IMR-90 (cell line): ENCODE data around the gene ATPAF1. TPM values are rescaled to one million over a fixed set of nuclear protein-coding genes. Genes with fewer than 3 reads are reported as not detected.

Experiments
- ATAC-seq: fragments of 200-7000 bp; cut with Tn5 transposase; 2 replicates; pipeline ENCODE4 v1.9.1; 2020; ENCODE audit warnings: low read depth, mild to moderate bottlenecking, moderate library complexity
- BruUV-seq: library from RNA; stranded (reverse); fragments of 400-500 nt; replicated peaks from 2 replicates; lab custom pipeline; 2021; lab: Mats Ljungman, UMichigan
- CTCF ChIA-PET: fragments of 300-600 bp; formaldehyde crosslinking; extraction: SDS; loops from one replicate; lab custom pipeline; 2021; ENCODE audit warnings: antibody characterized with exemption; lab: Yijun Ruan, JAX
- POLR2A ChIA-PET: fragments of 300-600 bp; sonication (Branson Sonifier 250); formaldehyde crosslinking; loops from one replicate; lab custom pipeline; 2022; ENCODE audit warnings: antibody characterized with exemption; ENCODE audit not compliant: unreplicated experiment; lab: Charles Lee
- DNase-seq: peaks from one replicate; pipeline ENCODE4 v3.0.0; 2013
- H2AFZ ChIP-seq: replicated peaks from 2 replicates; pipeline ENCODE3; 2013; ENCODE audit warnings: low read length, mild to moderate bottlenecking; ENCODE audit not compliant: poor library complexity
- H2AK5ac ChIP-seq: 2 replicates; pipeline ENCODE4 v1.6.1; 2013; ENCODE audit warnings: low read depth, low read length, inconsistent platforms
- H2AK9ac ChIP-seq: replicated peaks from 2 replicates; pipeline ENCODE3; 2013; ENCODE audit warnings: mild to moderate bottlenecking, low read depth, low read length, moderate library complexity; ENCODE audit not compliant: poor library complexity
- H2BK120ac ChIP-seq: 2 replicates; pipeline ENCODE4 v1.6.1; 2013; ENCODE audit warnings: low read depth, low read length, inconsistent platforms
- H2BK15ac ChIP-seq: 3 replicates; pipeline ENCODE4 v1.6.1; 2013; ENCODE audit warnings: low read depth, low read length, inconsistent platforms
- H2BK20ac ChIP-seq: 2 replicates; pipeline ENCODE4 v1.6.1; 2013; ENCODE audit warnings: low read depth, mild to moderate bottlenecking, inconsistent platforms, low read length, moderate library complexity
- H2BK5ac ChIP-seq: 2 replicates; pipeline ENCODE4 v1.6.1; 2013; ENCODE audit warnings: mild to moderate bottlenecking, low read depth, low read length, inconsistent platforms; ENCODE audit not compliant: poor library complexity, severe bottlenecking
- H3K14ac ChIP-seq: replicated peaks from 2 replicates; pipeline ENCODE4 v1.6.1; 2013; ENCODE audit warnings: low read depth, low read length, inconsistent platforms
- H3K18ac ChIP-seq: 2 replicates; pipeline ENCODE4 v1.6.1; 2013; ENCODE audit warnings: low read depth, low read length, control low read depth
- H3K23ac ChIP-seq: 2 replicates; pipeline ENCODE4 v1.6.1; 2013; ENCODE audit warnings: low read depth, low read length, inconsistent platforms
- H3K27ac ChIP-seq: 2 replicates; pipeline ENCODE4 v1.5.1; 2013; ENCODE audit warnings: mild to moderate bottlenecking, control low read depth, low read length; ENCODE audit not compliant: insufficient read depth
- H3K27me3 ChIP-seq: 2 replicates; pipeline ENCODE4 v1.6.1; 2013; ENCODE audit warnings: low read length; ENCODE audit not compliant: control insufficient read depth, insufficient read depth
- H3K36me3 ChIP-seq: 2 replicates; pipeline ENCODE4 v1.6.1; 2013; ENCODE audit warnings: low read length, mixed read lengths; ENCODE audit not compliant: control insufficient read depth, insufficient read depth
- H3K4ac ChIP-seq: 2 replicates; pipeline ENCODE4 v1.6.1; 2013; ENCODE audit warnings: low read depth, low read length, inconsistent platforms
- H3K4me1 ChIP-seq: 2 replicates; pipeline ENCODE4 v1.6.1; 2013; ENCODE audit warnings: low read length, mixed read lengths; ENCODE audit not compliant: control insufficient read depth, insufficient read depth
- H3K4me2 ChIP-seq: 2 replicates; pipeline ENCODE4 v1.6.1; 2013; ENCODE audit warnings: low read depth, mild to moderate bottlenecking, control low read depth, low read length, moderate library complexity
- H3K4me3 ChIP-seq: 2 replicates; pipeline ENCODE4 v1.5.1; 2013; ENCODE audit warnings: low read depth, mild to moderate bottlenecking, control low read depth, low read length, moderate library complexity; ENCODE audit not compliant: insufficient read depth
- H3K56ac ChIP-seq: 2 replicates; pipeline ENCODE4 v1.6.1; 2013; ENCODE audit warnings: low read length, inconsistent platforms; ENCODE audit not compliant: insufficient read depth; ENCODE audit errors: extremely low read depth
- H3K79me1 ChIP-seq, 2 experiments: 2 replicates each; pipeline ENCODE4 v1.6.1; 2013; ENCODE audit warnings: low read length in 2 of 2, inconsistent platforms in 1 of 2, low read depth in 1 of 2
- H3K9ac ChIP-seq: 2 replicates; pipeline ENCODE4 v1.6.1; 2013; ENCODE audit warnings: low read depth, low read length, control low read depth
- H3K9me1 ChIP-seq: 2 replicates; pipeline ENCODE4 v1.6.1; 2013; ENCODE audit warnings: low read length, inconsistent platforms; ENCODE audit not compliant: insufficient read depth
- H3K9me3 ChIP-seq: 2 replicates; pipeline ENCODE4 v1.6.1; 2013; ENCODE audit warnings: low read length; ENCODE audit not compliant: control insufficient read depth, insufficient read depth
- H4K20me1 ChIP-seq: 2 replicates; pipeline ENCODE4 v1.6.1; 2013; ENCODE audit warnings: low read length, inconsistent platforms; ENCODE audit not compliant: insufficient read depth
- H4K5ac ChIP-seq: 2 replicates; pipeline ENCODE4 v1.6.1; 2013; ENCODE audit warnings: mild to moderate bottlenecking, low read depth, low read length, control low read depth
- H4K8ac ChIP-seq, 2 experiments: 2 replicates each; pipeline ENCODE4 v1.6.1; 2013; ENCODE audit warnings: low read depth in 2 of 2, low read length in 2 of 2, control low read depth in 1 of 2, inconsistent platforms in 1 of 2
- H4K91ac ChIP-seq: 2 replicates; pipeline ENCODE4 v1.6.1; 2013; ENCODE audit warnings: low read depth, low read length, inconsistent platforms; ENCODE audit not compliant: insufficient read depth
- BHLHE40 ChIP-seq: fragments of 150-350 bp; IDR thresholded peaks from 2 replicates; pipeline ENCODE4 v1.6.1; 2016; ENCODE audit warnings: mild to moderate bottlenecking, low read depth, low read length
- CEBPB ChIP-seq: IDR thresholded peaks from 2 replicates; pipeline ENCODE4 v1.6.1; 2012; ENCODE audit warnings: low read depth, low read length, improper control_type of control experiment
- POLR2A ChIP-seq: IDR thresholded peaks from 2 replicates; pipeline ENCODE4 v1.6.1; 2012; ENCODE audit warnings: mild to moderate bottlenecking, low read depth, low read length
- WGBS, 2 experiments: methylation state at CpG; one replicate each; pipeline versions ENCODE4 v1.1.5 to v1.1.7; 2013; ENCODE audit warnings: missing lambda C conversion rate in 2 of 2; ENCODE audit not compliant: insufficient read length in 1 of 2; ENCODE audit errors: extremely low coverage in 2 of 2; 5-methylcytosine and 5-hydroxymethylcytosine counted together
- dilution Hi-C: fragments of 300-500 bp; cut with HindIII; formaldehyde crosslinking; loops from one replicate; pipeline ENCODE4 v1.14.3; 2018; ENCODE audit warnings: low sequenced_read_pairs; ENCODE audit not compliant: unreplicated experiment
- in situ Hi-C: fragments of 300-500 bp; cut with MboI; formaldehyde crosslinking; loops from 3 replicates; pipeline ENCODE4 v1.14.3; 2019; ENCODE audit warnings: low sequenced_read_pairs, inconsistent platforms, mixed read lengths
- intact Hi-C: fragments of 100-400 bp; cut with micrococcal nuclease; formaldehyde crosslinking; loops from 2 replicates; pipeline ENCODE4 v1.10.0; 2022
- polyA plus RNA-seq, 3 experiments: library from polyadenylated mRNA; depleted of rRNA; stranded (reverse); fragments of >200 nt; gene quantifications; 2 replicates each; pipeline ENCODE4 v1.2.3, GENCODE V29; 2012; ENCODE audit warnings: low replicate concordance in 1 of 3
- total RNA-seq: library from RNA; depleted of rRNA; stranded (reverse); fragments of >200 nt; gene quantifications from 2 replicates; pipeline ENCODE4 v1.2.3, GENCODE V29; 2012

ATPAF1 gene
- total and polyA plus RNA-seq, 2 of the 4 experiments (the other 2 are of a cell fraction) = 55.5 to 80.3 TPM

DNA sequence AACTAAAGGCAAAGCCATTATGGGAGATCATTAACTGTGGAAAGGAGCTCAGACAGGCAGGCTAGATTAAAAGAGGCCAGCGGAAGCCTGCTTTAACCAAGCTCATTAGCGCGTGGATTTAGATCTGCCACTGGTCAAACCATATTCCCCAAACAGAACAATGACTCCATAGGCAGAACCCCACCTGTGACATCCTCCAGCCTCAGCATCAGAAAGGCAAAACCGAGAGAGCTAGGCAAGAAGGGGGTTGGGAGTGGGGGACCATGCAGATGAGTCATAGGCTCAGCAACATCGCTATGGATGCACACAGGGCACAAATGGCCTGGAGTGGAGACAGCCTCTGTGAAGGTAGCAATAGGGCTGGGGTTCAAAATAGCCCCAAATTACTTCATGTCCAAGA lies 84.7 kb downstream of the ATPAF1 start:
- no peak overlapping the region for H3K18ac ChIP-seq
- no peak overlapping the region for H3K4ac ChIP-seq
- no peak overlapping the region for H4K8ac ChIP-seq
- H3K36me3 ChIP-seq = peaks cover 52% of the 10 kb centered on the region
- H3K56ac ChIP-seq = no peak overlapping the region
- H3K4me2 ChIP-seq = no peak overlapping the region
- H3K27me3 ChIP-seq = no peaks in the 10 kb centered on the region
- no peak overlapping the region for H2AFZ ChIP-seq
- DNase-seq (no peak), ATAC-seq (no peak)
- H3K9me1 ChIP-seq = peaks cover 7% of the 10 kb centered on the region
- no peak overlapping the region for H2AK5ac ChIP-seq
- H3K14ac ChIP-seq = no peak overlapping the region
- no peak overlapping the region for H2BK120ac ChIP-seq
- H3K27ac ChIP-seq = no peak overlapping the region
- no TSS peak for BruUV-seq
- no CpG with 5 or more reads among the region's 5 CpGs for WGBS, 2 experiments
- H3K79me1 ChIP-seq = peaks cover 0 to 5% of the 10 kb centered on the region in 2 experiments; a peak in 2 of 4 replicates
- intact Hi-C loops (no loop called here), in situ Hi-C loops (no loop called here), dilution Hi-C loops (no loop called here)
- no peak overlapping the region for H3K4me3 ChIP-seq
- H2BK5ac ChIP-seq = no peak overlapping the region
- no peak overlapping the region for H4K91ac ChIP-seq
- H3K23ac ChIP-seq = no peak overlapping the region
- H3K9me3 ChIP-seq = no peaks in the 10 kb centered on the region
- ChIA-PET CTCF (interaction anchor here (1.0 kb wide), 1 partner anchor 18 kb away, joined by 3 read pairs; no protein-coding TSS in a partner anchor), POLR2A (no interaction called here)
- TF ChIP-seq BHLHE40 = no peak
- TF ChIP-seq CEBPB = no peak
- TF ChIP-seq POLR2A = no peak
- H3K9ac ChIP-seq = no peak overlapping the region
- H4K20me1 ChIP-seq = no peaks in the 10 kb centered on the region; the same call in 1 of the 2 replicates
- no peak overlapping the region for H2BK20ac ChIP-seq
- no peaks in the 10 kb centered on the region for H3K4me1 ChIP-seq
- H2BK15ac ChIP-seq = no peak overlapping the region
- H2AK9ac ChIP-seq = no peak overlapping the region
- no peak overlapping the region for H4K5ac ChIP-seq
